Measurements from ENCODE around the gene TAC4.

Gene TAC4

GRCh38 chr17:49793309-49793708 lies 54.6 kb downstream of the TAC4 start:
- Histone ChIP-seq H3K27ac (no peak overlapping the region), H3K27me3 (ENCODE audit: control insufficient read depth, insufficient read depth, low read length) (no peaks in the 10 kb centered on the region), H3K9me3 (ENCODE audit: control insufficient read depth, low read length) (no peaks in the 10 kb centered on the region), H3K79me2 (peaks cover 58% of the 10 kb centered on the region), H3K9ac (no peak overlapping the region), H3K4me2 (ENCODE audit: low read length) (no peak overlapping the region), H3K36me3 (ENCODE audit: control insufficient read depth, insufficient read depth, low read length) (no peaks in the 10 kb centered on the region), H2AFZ (no peak overlapping the region), H3K4me3 (ENCODE audit: low read depth, low read length) (no peak overlapping the region), H3K4me1 (peaks cover 37% of the 10 kb centered on the region)
- TF ChIP-seq, protein P1, sequence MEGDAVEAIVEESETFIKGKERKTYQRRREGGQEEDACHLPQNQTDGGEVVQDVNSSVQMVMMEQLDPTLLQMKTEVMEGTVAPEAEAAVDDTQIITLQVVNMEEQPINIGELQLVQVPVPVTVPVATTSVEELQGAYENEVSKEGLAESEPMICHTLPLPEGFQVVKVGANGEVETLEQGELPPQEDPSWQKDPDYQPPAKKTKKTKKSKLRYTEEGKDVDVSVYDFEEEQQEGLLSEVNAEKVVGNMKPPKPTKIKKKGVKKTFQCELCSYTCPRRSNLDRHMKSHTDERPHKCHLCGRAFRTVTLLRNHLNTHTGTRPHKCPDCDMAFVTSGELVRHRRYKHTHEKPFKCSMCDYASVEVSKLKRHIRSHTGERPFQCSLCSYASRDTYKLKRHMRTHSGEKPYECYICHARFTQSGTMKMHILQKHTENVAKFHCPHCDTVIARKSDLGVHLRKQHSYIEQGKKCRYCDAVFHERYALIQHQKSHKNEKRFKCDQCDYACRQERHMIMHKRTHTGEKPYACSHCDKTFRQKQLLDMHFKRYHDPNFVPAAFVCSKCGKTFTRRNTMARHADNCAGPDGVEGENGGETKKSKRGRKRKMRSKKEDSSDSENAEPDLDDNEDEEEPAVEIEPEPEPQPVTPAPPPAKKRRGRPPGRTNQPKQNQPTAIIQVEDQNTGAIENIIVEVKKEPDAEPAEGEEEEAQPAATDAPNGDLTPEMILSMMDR (IDR thresholded peaks at IDR 0.05), result no peak

DNA sequence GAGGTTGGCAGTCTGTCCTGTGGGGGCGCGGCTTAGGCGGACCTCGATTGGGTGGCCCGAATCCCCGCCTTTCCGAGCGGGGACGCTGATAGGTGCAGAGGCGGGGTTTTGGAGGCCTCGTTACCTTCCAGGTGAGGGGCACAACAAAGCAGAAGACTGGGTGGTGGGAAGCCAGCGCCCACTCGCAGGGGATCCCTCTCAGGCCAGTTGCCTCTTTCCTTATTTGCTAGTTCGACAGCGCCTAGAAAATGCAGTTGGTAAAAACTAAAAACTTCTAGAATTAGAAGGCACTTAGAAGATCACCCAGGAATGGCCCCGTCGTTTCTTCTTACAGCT lies 58.7 kb downstream of the TAC4 start:
- Histone ChIP-seq H3K9ac (no peak overlapping the region), H2AFZ (no peak overlapping the region), H3K79me2 (peaks cover 29% of the 10 kb centered on the region), H3K9me3 (ENCODE audit: control insufficient read depth, low read length) (no peaks in the 10 kb centered on the region), H3K27me3 (ENCODE audit: control insufficient read depth, insufficient read depth, low read length) (no peaks in the 10 kb centered on the region), H3K27ac (peak overlapping the region; percentile 2), H3K4me2 (ENCODE audit: low read length) (peak overlapping the region; percentile 91), H3K36me3 (ENCODE audit: control insufficient read depth, insufficient read depth, low read length) (no peaks in the 10 kb centered on the region), H3K4me1 (peaks cover 40% of the 10 kb centered on the region), H3K4me3 (ENCODE audit: low read depth, low read length) (peak overlapping the region; percentile 100)
- TF ChIP-seq, protein P1 (IDR thresholded peaks at IDR 0.05), result no peak

DNA sequence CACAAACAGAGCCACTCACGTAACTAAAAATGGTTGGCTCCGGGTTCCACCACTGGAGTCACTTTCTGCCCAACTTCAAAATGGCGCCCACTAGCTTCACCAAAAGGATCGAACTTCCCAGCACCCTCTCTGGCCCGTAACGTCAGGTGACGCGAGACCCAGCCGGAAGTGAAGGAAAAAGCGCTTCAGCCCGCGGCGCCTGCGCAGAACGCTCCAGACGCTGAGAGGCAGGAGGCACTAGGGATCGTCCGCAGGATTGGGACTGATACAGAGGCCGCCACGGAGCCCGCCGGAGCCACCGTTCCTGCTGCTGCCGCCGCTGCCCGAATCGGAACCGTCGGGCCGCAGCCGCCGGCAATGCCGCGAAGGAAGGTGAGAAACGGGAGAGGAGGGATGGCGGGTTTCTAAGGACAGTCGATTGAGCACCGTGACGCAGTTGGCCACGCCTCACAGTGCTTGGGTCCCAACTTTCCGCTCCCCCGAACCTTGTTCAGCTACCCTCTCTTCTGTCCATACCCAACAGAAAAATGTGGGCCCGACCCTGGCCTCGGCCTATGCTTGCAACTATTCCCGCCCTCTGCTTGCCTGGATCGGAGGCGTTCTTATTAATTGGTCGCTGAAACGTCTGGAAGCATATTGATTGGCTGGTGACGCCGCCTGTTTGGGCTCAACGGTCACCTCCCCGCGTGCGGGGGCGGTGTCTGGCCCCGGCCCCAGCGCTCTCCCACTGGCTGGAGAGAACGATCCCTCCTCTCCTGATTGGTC lies 59.2 kb downstream of the TAC4 start, which contains the start of gene KAT7:
Gene KAT7 (plus strand): TSS at position 204 of the 765 bp plus-strand sequence. CDS start 154 bp downstream, at position 358.
- peak within 1 kb of the TSS; percentile 95 for H2AFZ ChIP-seq
- H3K36me3 ChIP-seq (ENCODE audit: control insufficient read depth, insufficient read depth, low read length), result no peaks in the 10 kb centered on the region
- peak within 1 kb of the TSS; percentile 97 for H3K27ac ChIP-seq
- peak within 1 kb of the TSS; percentile 93 for H3K9ac ChIP-seq
- peaks cover 36% of the 10 kb centered on the region for H3K4me1 ChIP-seq
- peaks cover 24% of the 10 kb centered on the region for H3K79me2 ChIP-seq
- peak within 1 kb of the TSS; percentile 97 for H3K4me2 ChIP-seq (ENCODE audit: low read length)
- H3K9me3 ChIP-seq (ENCODE audit: control insufficient read depth, low read length), result no peaks in the 10 kb centered on the region
- TF ChIP-seq, protein P1 (IDR thresholded peaks at IDR 0.05), result peak; percentile 18
- peak within 1 kb of the TSS; percentile 100 for H3K4me3 ChIP-seq (ENCODE audit: low read depth, low read length)
- H3K27me3 ChIP-seq (ENCODE audit: control insufficient read depth, insufficient read depth, low read length), result no peaks in the 10 kb centered on the region
